ENCODE data around the gene WDR44. TPM values are rescaled to one million over a fixed set of nuclear protein-coding genes. Genes with fewer than 3 reads are reported as not detected.

Gene WDR44
- total and polyA plus RNA-seq, 2 of the 4 experiments (the other 2 are of a cell fraction) = 10.0 to 11.8 TPM

GRCh38 chrX:118497180-118497818, 151.4 kb downstream of the WDR44 start:
- Histone ChIP-seq H4K91ac (ENCODE audit: insufficient read depth, low read depth, low read length) (no peak overlapping the region), H2BK20ac (ENCODE audit: low read depth, low read length) (no peak overlapping the region), H4K20me1 (ENCODE audit: insufficient read depth, low read length) (no peaks in the 10 kb centered on the region), H2AK9ac (replicated peaks; ENCODE audit: low read depth, low read length, poor library complexity) (no peak overlapping the region), H3K56ac (ENCODE audit: extremely low read depth, insufficient read depth, low read length) (no peak overlapping the region), H3K9ac (ENCODE audit: low read depth, low read length) (peak overlapping the region; percentile 58; the same call in 1 of the 2 replicates), H3K4ac (ENCODE audit: low read depth, low read length) (peak overlapping the region; percentile 60; the same call in 1 of the 2 replicates), H3K36me3 (ENCODE audit: control insufficient read depth, insufficient read depth, low read length) (no peaks in the 10 kb centered on the region), H2BK15ac (ENCODE audit: low read depth, low read length) (no peak overlapping the region), H3K23ac (ENCODE audit: low read depth, low read length) (no peak overlapping the region), H3K4me2 (ENCODE audit: low read depth, low read length) (peak overlapping the region; percentile 89), H2AK5ac (ENCODE audit: low read depth, low read length) (no peak overlapping the region), H3K4me1 (ENCODE audit: control insufficient read depth, insufficient read depth, low read length) (peaks cover 2% of the 10 kb centered on the region; the same call in 1 of the 2 replicates), H3K27ac (ENCODE audit: insufficient read depth, low read length) (no peak overlapping the region), H3K27me3 (ENCODE audit: control insufficient read depth, insufficient read depth, low read length) (no peaks in the 10 kb centered on the region), H4K5ac (ENCODE audit: low read depth, low read length) (no peak overlapping the region), H2BK5ac (ENCODE audit: low read depth, low read length, poor library complexity, severe bottlenecking) (no peak overlapping the region), H4K8ac (ENCODE audit: low read depth in 2 of 2, low read length in 2 of 2) (0 out of 4 replicates have a peak overlapping the region, but pooled peaks of 1 of the 2 experiments have one; percentile 19), H3K18ac (ENCODE audit: low read depth, low read length) (no peak overlapping the region), H3K4me3 (ENCODE audit: insufficient read depth, low read depth, low read length) (peak overlapping the region; percentile 78), H3K9me1 (ENCODE audit: insufficient read depth, low read length) (no peaks in the 10 kb centered on the region), H2AFZ (replicated peaks; ENCODE audit: low read length, poor library complexity) (no peak overlapping the region), H3K79me1 (ENCODE audit: low read depth in 1 of 2, low read length in 2 of 2) (peaks cover 6 to 9% of the 10 kb centered on the region in 2 experiments; a peak in 3 of 4 replicates), H3K9me3 (ENCODE audit: control insufficient read depth, insufficient read depth, low read length) (no peaks in the 10 kb centered on the region), H3K14ac (replicated peaks; ENCODE audit: low read depth, low read length) (peak overlapping the region; percentile 51), H2BK120ac (ENCODE audit: low read depth, low read length) (no peak overlapping the region)
- in situ Hi-C loops (cut with MboI; ENCODE audit: low sequenced_read_pairs) (no loop called here), intact Hi-C loops (cut with micrococcal nuclease) (loop anchor here (5.0 kb wide), 1 partner anchor 80 kb away; no protein-coding TSS in a partner anchor), dilution Hi-C loops (cut with HindIII; ENCODE audit: low sequenced_read_pairs, unreplicated experiment) (no loop called here)
- CTCF ChIA-PET = interaction anchor here (1.5 kb wide), 1 partner anchor 54 kb away, joined by 3 read pairs; no protein-coding TSS in a partner anchor
- no CpG with 5 or more reads among the region's 7 CpGs for WGBS, 2 experiments (ENCODE audit: extremely low coverage in 2 of 2, insufficient read length in 1 of 2)
- ATAC-seq (ENCODE audit: low read depth) (no peak), DNase-seq (no peak)
- POLR2A ChIA-PET (ENCODE audit: unreplicated experiment) = no interaction called here
- BruUV-seq (replicated peaks) = no TSS peak
- TF ChIP-seq BHLHE40 (IDR thresholded peaks at IDR 0.05; ENCODE audit: low read depth, low read length) (no peak), CHD1 (IDR thresholded peaks at IDR 0.05; ENCODE audit: low read depth, low read length) (no peak), POLR2A (IDR thresholded peaks at IDR 0.05; ENCODE audit: low read depth, low read length) (no peak), NFE2L2 (IDR thresholded peaks at IDR 0.05; ENCODE audit: low read depth, low read length) (no peak), FOS (IDR thresholded peaks at IDR 0.05; ENCODE audit: low read depth, low read length) (no peak), USF2 (IDR thresholded peaks at IDR 0.05; ENCODE audit: low read depth, low read length) (no peak), RCOR1 (IDR thresholded peaks at IDR 0.05; ENCODE audit: insufficient replicate concordance, low read length) (no peak), SMC3 (IDR thresholded peaks at IDR 0.05; ENCODE audit: low read depth, low read length) (no peak), MXI1 (IDR thresholded peaks at IDR 0.05; ENCODE audit: borderline replicate concordance, low read depth, low read length) (no peak), CEBPB (IDR thresholded peaks at IDR 0.05; ENCODE audit: low read depth, low read length) (no peak), MAZ (IDR thresholded peaks at IDR 0.05; ENCODE audit: borderline replicate concordance, low read depth, low read length) (no peak), MAFK (IDR thresholded peaks at IDR 0.05; ENCODE audit: low read depth, low read length) (no peak), CTCF (conservative IDR thresholded peaks at IDR 0.05; ENCODE audit: low read depth, low read length) (no peak), ELK1 (IDR thresholded peaks at IDR 0.05; ENCODE audit: borderline replicate concordance, low read depth, low read length) (no peak), RFX5 (IDR thresholded peaks at IDR 0.05; ENCODE audit: low read depth, low read length) (no peak)

Data from IMR-90 (cell line).